B cell (primary cell): Measurements from ENCODE around the gene NEDD4. TPM values are rescaled to one million over a fixed set of nuclear protein-coding genes. Genes with fewer than 3 reads are reported as not detected.

Experiments
- ATAC-seq: fragments of 200-7000 bp; cut with Tn5 transposase; one replicate; pipeline ENCODE4 v1.10.0; 2021; ENCODE audit warnings: low read depth, mild to moderate bottlenecking, moderate number of reproducible peaks, moderate library complexity
- CTCF ChIA-PET: fragments of 350-600 bp; sonication (Branson Sonifier 250); formaldehyde crosslinking; loops from one replicate; lab custom pipeline; 2021; ENCODE audit warnings: antibody characterized with exemption, inconsistent platforms; lab: Charles Lee
- POLR2A ChIA-PET: fragments of 350-600 bp; sonication (Branson Sonifier 250); formaldehyde crosslinking; loops from one replicate; lab custom pipeline; 2021; ENCODE audit warnings: antibody characterized with exemption; lab: Charles Lee
- DNase-seq: peaks from one replicate; pipeline ENCODE4 v3.0.0; 2013
- H2AFZ ChIP-seq: 2 replicates; pipeline ENCODE4 v1.6.1; 2012; ENCODE audit warnings: mild to moderate bottlenecking, low read depth, low read length; ENCODE audit not compliant: insufficient read depth, poor library complexity, severe bottlenecking
- H3K27ac ChIP-seq, 2 donors: 1 replicate in 1 of 2; 2 replicates in 1 of 2; pipeline ENCODE4 v1.5.1; 2012 to 2013; ENCODE audit warnings: low read length in 2 of 2, mild to moderate bottlenecking in 2 of 2, moderate library complexity in 1 of 2
- H3K27me3 ChIP-seq, 4 experiments: fragments of 200-600 bp in 1 of 4; sonication (generic) in 1 of 4; replicated peaks in 1 of 4; 1 replicate in 2 of 4; 2 replicates in 2 of 4; pipeline versions ENCODE4 v1.6.1 to v1.7.0; 2013 to 2016; ENCODE audit warnings: low read length in 3 of 4, mild to moderate bottlenecking in 2 of 4, mixed read lengths in 1 of 4, moderate library complexity in 1 of 4; ENCODE audit not compliant: insufficient read depth in 4 of 4, control insufficient read depth in 3 of 4; ENCODE audit errors: control extremely low read depth in 1 of 4
- H3K36me3 ChIP-seq, 2 experiments: replicated peaks in 1 of 2; 1 replicate in 1 of 2; 2 replicates in 1 of 2; pipeline versions ENCODE4 v1.6.1 to v1.7.1; 2013; ENCODE audit warnings: low read length in 1 of 2; ENCODE audit not compliant: insufficient read depth in 2 of 2, control insufficient read depth in 1 of 2; ENCODE audit errors: control extremely low read depth in 1 of 2, extremely low read depth in 1 of 2
- H3K4me1 ChIP-seq, 2 donors: fragments of 200-600 bp in 1 of 2; sonication (generic) in 1 of 2; 1 replicate in 1 of 2; 2 replicates in 1 of 2; pipeline versions ENCODE4 v1.5.1 to v1.6.1; 2013 to 2017; ENCODE audit warnings: low read length in 2 of 2; ENCODE audit not compliant: control insufficient read depth in 2 of 2, insufficient read depth in 2 of 2
- H3K4me2 ChIP-seq: replicated peaks from 2 replicates; pipeline ENCODE3; 2012; ENCODE audit warnings: mild to moderate bottlenecking, low read depth, low read length; ENCODE audit not compliant: poor library complexity, severe bottlenecking
- H3K4me3 ChIP-seq, 5 experiments: fragments of 200-600 bp in 1 of 5; sonication (generic) in 1 of 5; 1 replicate in 3 of 5; 2 replicates in 2 of 5; pipeline versions ENCODE4 v1.5.1 to v1.7.0; 2011 to 2016; ENCODE audit warnings: low read length in 4 of 5, mild to moderate bottlenecking in 4 of 5, low read depth in 2 of 5, control low read depth in 1 of 5, moderate library complexity in 1 of 5; ENCODE audit not compliant: insufficient read depth in 1 of 5; ENCODE audit errors: control extremely low read depth in 1 of 5, extremely low read depth in 1 of 5
- H3K79me2 ChIP-seq: fragments of 200-600 bp; sonication (generic); one replicate; pipeline ENCODE4 v1.6.0; 2016; ENCODE audit warnings: low read length; ENCODE audit not compliant: control insufficient read depth, insufficient read depth
- H3K9ac ChIP-seq: fragments of 200-600 bp; sonication (generic); 2 replicates; pipeline ENCODE4 v1.6.1; 2017; ENCODE audit warnings: mild to moderate bottlenecking, low read length, moderate library complexity
- H3K9me3 ChIP-seq, 3 donors: one replicate each; pipeline versions ENCODE4 v1.6.1 to v1.7.1; 2013; ENCODE audit warnings: low read length in 2 of 3; ENCODE audit not compliant: control insufficient read depth in 2 of 3, insufficient read depth in 1 of 3; ENCODE audit errors: control extremely low read depth in 1 of 3
- H4K20me1 ChIP-seq: 2 replicates; pipeline ENCODE4 v1.6.0; 2012; ENCODE audit warnings: mild to moderate bottlenecking, low read length; ENCODE audit not compliant: insufficient read depth, control insufficient read depth, poor library complexity, severe bottlenecking
- H3K27ac Mint-ChIP-seq: one replicate; pipeline ENCODE4 v1.8.0; 2021; ENCODE audit warnings: mixed read lengths
- H3K27me3 Mint-ChIP-seq: one replicate; pipeline ENCODE4 v1.8.0; 2021; ENCODE audit warnings: mixed read lengths
- H3K4me1 Mint-ChIP-seq: one replicate; pipeline ENCODE4 v1.8.0; 2021; ENCODE audit warnings: mixed read lengths
- H3K4me3 Mint-ChIP-seq: one replicate; pipeline ENCODE4 v1.8.0; 2021; ENCODE audit warnings: mixed read lengths
- H3K9me3 Mint-ChIP-seq: one replicate; pipeline ENCODE4 v1.8.0; 2022; ENCODE audit warnings: mixed read lengths; ENCODE audit not compliant: insufficient read depth
- EZH2 ChIP-seq: IDR thresholded peaks from 2 replicates; pipeline ENCODE4 v1.6.1; 2012; ENCODE audit warnings: borderline replicate concordance, low read depth, mild to moderate bottlenecking, moderate library complexity, low read length; ENCODE audit not compliant: insufficient read depth, poor library complexity, severe bottlenecking
- WGBS: methylation state at CpG from one replicate; pipeline ENCODE4 v1.1.5; 2013; ENCODE audit warnings: missing lambda C conversion rate; ENCODE audit not compliant: insufficient coverage; 5-methylcytosine and 5-hydroxymethylcytosine counted together
- intact Hi-C: fragments of 100-400 bp; cut with micrococcal nuclease; formaldehyde crosslinking; loops from one replicate; pipeline ENCODE4 v1.10.0; 2022
- polyA plus RNA-seq: library from polyadenylated mRNA; depleted of rRNA; stranded (reverse); fragments of >200 nt; gene quantifications from 2 replicates; pipeline ENCODE4 v1.2.3, GENCODE V29; 2012
- total RNA-seq, 2 donors: library from RNA; stranded (reverse); fragments of 120-200 nt in 1 of 2; gene quantifications; 1 replicate in 1 of 2; 2 replicates in 1 of 2; pipeline versions ENCODE4 v1.2.3 to v1.2.4, GENCODE V29; 2013 to 2022
- TF ChIP-seq, protein P1 (sequence below): fragments of 200-600 bp; IDR thresholded peaks from one replicate; pipeline ENCODE4 v1.8.0; 2022; ENCODE audit warnings: antibody characterized with exemption, mild to moderate bottlenecking

The NEDD4 gene
- total and polyA plus RNA-seq, 2 donors (not counting 1 experiment from before 2014, with no cell fraction given): 0.03 to 2.3 TPM

- H3K36me3 ChIP-seq: no peaks in the 10 kb centered on the region
These were observed 41.8 kb upstream of the NEDD4 start for GRCh38 chr15:56035166-56035565.

DNA sequence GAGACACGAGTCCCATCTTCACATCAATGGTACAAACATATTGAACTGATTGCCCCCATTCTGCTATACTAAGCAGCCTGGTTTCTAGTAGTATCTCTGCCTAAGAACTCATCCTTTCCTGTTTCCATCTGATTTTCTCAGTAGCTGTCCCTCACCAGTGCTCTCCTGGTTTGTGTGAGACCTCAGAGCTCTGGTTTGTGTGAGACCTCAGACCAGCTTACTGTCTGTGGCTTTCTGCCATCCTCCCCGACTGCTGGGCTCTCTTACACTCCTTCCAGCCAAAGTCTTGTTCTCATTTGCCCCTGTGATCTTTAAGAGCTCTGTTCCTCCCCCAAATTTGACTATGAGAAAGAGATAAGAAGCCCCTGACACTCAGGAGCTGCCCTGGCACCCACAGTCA, 41.1 kb upstream of the NEDD4 start:
- Histone ChIP-seq H3K9me3 (no peaks in the 10 kb centered on the region), H3K9ac (no peak overlapping the region), H3K27ac (no peak overlapping the region), H4K20me1 (no peaks in the 10 kb centered on the region), H3K4me1 (no peaks in the 10 kb centered on the region), H2AFZ (no peak overlapping the region), H3K4me2 (no peak overlapping the region), H3K4me3 (no peak overlapping the region), H3K79me2 (no peaks in the 10 kb centered on the region), H3K36me3 (no peaks in the 10 kb centered on the region), H3K27me3 (no peaks in the 10 kb centered on the region)
- Mint-ChIP-seq H3K4me1 (peaks cover 6% of the 10 kb centered on the region), H3K27me3 (peaks cover 17% of the 10 kb centered on the region), H3K4me3 (no peak overlapping the region), H3K27ac (no peak overlapping the region), H3K9me3 (no peaks in the 10 kb centered on the region)
- ATAC-seq: no peak
- CTCF ChIA-PET: interaction anchor here (0.6 kb wide), 1 partner anchor 16 kb away, joined by 3 read pairs; no protein-coding TSS in a partner anchor
- POLR2A ChIA-PET: no interaction called here
- TF ChIP-seq, protein P1, sequence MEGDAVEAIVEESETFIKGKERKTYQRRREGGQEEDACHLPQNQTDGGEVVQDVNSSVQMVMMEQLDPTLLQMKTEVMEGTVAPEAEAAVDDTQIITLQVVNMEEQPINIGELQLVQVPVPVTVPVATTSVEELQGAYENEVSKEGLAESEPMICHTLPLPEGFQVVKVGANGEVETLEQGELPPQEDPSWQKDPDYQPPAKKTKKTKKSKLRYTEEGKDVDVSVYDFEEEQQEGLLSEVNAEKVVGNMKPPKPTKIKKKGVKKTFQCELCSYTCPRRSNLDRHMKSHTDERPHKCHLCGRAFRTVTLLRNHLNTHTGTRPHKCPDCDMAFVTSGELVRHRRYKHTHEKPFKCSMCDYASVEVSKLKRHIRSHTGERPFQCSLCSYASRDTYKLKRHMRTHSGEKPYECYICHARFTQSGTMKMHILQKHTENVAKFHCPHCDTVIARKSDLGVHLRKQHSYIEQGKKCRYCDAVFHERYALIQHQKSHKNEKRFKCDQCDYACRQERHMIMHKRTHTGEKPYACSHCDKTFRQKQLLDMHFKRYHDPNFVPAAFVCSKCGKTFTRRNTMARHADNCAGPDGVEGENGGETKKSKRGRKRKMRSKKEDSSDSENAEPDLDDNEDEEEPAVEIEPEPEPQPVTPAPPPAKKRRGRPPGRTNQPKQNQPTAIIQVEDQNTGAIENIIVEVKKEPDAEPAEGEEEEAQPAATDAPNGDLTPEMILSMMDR: no peak
- TF ChIP-seq EZH2: no peak
- DNase-seq: no peak
- intact Hi-C loops: no loop called here
- 71% methylated on average over 1 of the region's 2 CpGs for WGBS

More at GRCh38 chr15:56035166-56035565, 41.8 kb upstream of the NEDD4 start:
- Mint-ChIP-seq H3K27me3 (peaks cover 14% of the 10 kb centered on the region), H3K4me3 (no peak overlapping the region), H3K27ac (no peak overlapping the region), H3K9me3 (no peaks in the 10 kb centered on the region), H3K4me1 (peaks cover 6% of the 10 kb centered on the region)
- H3K4me3 ChIP-seq: no peak overlapping the region
- intact Hi-C loops: no loop called here
- DNase-seq: no peak
- no peak overlapping the region for H3K9ac ChIP-seq
- H3K4me1 ChIP-seq: no peaks in the 10 kb centered on the region
- H3K27ac ChIP-seq: no peak overlapping the region
- no peak for ATAC-seq
- no peak overlapping the region for H2AFZ ChIP-seq
- CTCF ChIA-PET: no interaction called here
- 96% methylated on average over 2 of the region's 2 CpGs for WGBS
- TF ChIP-seq EZH2: no peak
- TF ChIP-seq, protein P1: no peak
- no peaks in the 10 kb centered on the region for H4K20me1 ChIP-seq
- H3K9me3 ChIP-seq: no peaks in the 10 kb centered on the region
- no peaks in the 10 kb centered on the region for H3K79me2 ChIP-seq
- no peaks in the 10 kb centered on the region for H3K27me3 ChIP-seq
- no peak overlapping the region for H3K4me2 ChIP-seq
- POLR2A ChIA-PET: no interaction called here
